Endometrium (tissue), 2 donors: ENCODE data around the gene MAP3K7.

Experiments used
- FAIRE-seq: peaks from 2 replicates; lab custom pipeline; 2012; peaks lifted over from hg19 to GRCh38; lab: Jason Lieb, UNC
- donor health status: control.
- donor health status: control.

The MAP3K7 gene

DNA sequence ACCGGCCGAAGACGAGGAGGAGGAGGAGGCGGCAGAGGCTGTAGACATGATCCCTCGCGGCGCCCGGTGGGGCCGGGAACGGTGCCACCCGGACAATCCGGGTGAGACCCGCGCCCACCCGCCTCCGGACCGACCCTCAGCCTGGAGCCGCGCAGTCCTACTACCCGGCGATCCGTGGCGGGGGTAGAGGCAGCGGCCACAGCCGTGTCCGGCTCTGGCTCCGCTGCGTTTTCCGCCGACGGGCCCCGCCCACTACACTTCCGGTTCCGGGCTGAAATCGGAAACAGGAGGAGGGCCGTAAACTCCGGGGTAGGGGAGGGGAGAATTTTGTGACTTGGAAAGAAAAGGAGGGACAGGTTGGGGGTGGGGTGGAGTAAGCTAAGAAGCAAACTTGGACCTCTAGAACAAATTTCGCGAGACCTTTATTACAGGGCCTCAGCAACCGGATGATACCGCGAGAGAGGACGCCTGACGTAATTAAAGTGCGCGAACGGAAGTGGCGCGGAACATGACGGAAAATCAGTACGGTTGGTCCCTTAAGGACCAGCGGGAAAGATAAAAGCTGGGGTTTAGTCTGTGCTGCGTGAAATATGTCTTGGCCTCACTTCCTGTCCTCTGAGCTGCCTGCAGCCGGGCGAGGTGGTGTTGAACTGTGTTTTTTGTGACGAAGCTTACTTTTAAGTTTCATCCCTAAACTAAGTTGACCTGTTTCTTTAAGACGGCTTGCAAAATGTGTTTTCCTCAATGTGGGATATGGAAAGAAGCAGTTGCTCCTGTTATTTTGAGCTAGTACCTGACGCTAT, at the start of gene MAP3K7:
Gene MAP3K7 (minus strand): TSS at position 237 of the 803 bp plus-strand sequence. CDS start 189 bp downstream, at position 48.
- FAIRE-seq: peak; percentile 96

GRCh38 chr6:90631046-90631445, 44.2 kb upstream of the MAP3K7 start:
- FAIRE-seq: peak; percentile 4

DNA sequence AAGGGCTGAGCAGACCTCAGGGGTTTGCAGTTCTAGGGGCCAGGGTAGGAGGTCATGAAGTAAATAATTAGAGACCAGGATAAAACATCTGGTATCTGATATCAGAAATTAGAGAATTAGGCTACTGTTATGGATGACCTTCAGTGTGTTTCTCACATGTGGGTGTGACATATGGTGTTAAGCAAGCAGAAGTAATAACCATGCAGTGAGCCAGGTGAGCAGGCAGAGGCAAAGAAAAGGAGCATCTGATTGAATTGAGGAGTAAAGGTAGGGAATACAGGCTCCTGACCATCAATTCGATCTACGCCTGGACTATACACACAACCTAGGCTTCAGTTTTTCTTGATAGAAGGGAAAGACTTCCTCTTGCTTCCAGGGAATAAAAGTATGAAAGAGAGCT, 34.7 kb upstream of the MAP3K7 start:
- no peak for FAIRE-seq

DNA sequence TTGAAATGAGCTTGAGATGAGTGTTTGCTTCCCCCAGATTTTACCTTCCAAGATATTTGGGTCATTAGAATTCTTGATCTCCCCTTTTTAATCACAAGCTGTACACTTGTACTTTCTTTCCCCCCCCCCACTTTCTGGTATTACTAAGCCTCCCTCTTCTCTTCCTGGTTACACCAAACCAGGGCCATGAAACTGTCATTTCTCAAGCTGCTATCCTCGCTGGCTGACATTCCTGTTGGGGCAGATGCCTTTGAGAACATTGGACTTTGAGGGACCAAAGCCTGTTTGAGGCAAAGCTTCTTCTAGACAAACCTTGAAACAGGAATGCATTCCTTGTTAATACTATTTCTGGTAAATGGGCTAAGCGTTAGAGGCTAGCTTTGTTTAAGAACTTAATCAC, 32.3 kb upstream of the MAP3K7 start:
- FAIRE-seq: no peak

DNA sequence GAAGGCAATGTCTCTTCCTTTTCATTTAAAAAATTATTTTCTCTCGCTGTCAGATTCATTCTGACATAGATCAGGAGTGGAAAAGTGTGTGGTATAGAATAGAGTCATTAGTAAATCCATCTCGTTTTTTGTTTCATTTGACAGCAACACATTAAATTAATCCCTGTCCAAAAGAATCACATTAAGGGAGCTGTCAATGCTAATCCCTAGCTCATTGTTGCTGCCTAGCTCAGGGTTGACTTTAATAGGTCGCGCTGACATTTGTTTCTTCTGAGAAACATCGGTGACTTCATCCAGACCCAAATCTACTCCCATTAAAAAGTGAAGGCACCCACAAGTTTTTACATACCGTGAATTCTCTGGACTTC, 25.4 kb upstream of the MAP3K7 start:
- no peak for FAIRE-seq

DNA sequence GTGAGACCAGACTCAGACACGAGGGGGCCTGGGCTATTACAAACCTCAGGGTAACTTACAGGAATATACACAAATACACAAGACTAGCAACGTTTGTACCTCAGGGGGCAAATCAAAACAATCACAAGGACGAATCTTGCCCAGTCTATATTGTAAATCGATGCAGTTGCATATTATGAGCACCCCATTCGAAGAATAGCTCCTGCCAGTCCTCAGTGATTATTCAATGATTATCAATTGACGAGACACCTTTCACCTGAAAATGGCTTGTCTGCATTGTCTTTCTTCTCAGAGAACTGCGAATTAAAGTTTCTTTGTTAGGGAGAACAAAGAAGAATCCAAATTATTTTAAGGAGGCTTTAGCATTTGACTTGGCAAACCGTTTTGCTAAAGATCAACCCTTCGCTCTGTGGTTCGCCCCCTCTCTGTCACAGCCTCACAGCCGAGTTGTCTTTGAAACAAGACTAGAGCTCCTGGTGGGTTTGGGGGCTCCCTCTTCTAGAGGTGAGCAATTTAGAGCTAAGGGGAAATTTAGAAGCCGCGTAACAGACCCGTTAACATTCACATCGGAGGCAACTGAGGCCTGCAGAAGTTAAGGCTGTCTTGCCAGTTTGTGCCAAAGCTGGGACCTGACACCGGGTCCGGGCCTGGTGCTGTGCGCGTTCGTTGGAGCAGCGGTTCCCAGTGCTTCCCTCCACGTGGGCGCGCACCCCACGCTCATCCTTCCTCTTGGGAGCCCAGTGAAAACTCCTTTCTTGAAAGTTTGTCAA, 24.9 kb upstream of the MAP3K7 start:
- no peak for FAIRE-seq

- FAIRE-seq: no peak
These were observed 24.1 kb upstream of the MAP3K7 start for GRCh38 chr6:90610751-90611542.

GRCh38 chr6:90610301-90610750, 23.5 kb upstream of the MAP3K7 start:
- FAIRE-seq: no peak

- no peak for FAIRE-seq
These were observed 19.0 kb upstream of the MAP3K7 start for GRCh38 chr6:90605749-90606340.

DNA sequence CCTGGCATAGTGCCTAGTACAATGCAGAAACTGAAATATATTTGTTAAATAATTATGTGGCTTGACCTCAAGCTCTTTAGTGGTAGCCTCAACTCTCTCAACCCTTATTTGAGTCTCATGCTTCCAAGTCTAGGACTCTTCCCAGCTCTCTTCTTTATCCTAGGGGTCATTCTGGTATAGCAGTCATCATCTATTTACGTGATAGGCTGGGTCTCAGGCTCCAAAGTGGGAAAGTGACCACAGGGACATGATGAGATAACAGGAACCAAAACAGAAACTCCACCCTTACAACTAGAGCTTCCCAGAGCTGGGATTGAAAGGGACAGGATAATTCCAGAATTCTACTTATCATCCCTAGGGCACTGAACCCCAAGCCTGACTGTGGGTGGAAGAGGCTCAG, 17.7 kb upstream of the MAP3K7 start:
- FAIRE-seq: no peak

GRCh38 chr6:90599151-90599550, 12.3 kb upstream of the MAP3K7 start:
- FAIRE-seq: no peak

DNA sequence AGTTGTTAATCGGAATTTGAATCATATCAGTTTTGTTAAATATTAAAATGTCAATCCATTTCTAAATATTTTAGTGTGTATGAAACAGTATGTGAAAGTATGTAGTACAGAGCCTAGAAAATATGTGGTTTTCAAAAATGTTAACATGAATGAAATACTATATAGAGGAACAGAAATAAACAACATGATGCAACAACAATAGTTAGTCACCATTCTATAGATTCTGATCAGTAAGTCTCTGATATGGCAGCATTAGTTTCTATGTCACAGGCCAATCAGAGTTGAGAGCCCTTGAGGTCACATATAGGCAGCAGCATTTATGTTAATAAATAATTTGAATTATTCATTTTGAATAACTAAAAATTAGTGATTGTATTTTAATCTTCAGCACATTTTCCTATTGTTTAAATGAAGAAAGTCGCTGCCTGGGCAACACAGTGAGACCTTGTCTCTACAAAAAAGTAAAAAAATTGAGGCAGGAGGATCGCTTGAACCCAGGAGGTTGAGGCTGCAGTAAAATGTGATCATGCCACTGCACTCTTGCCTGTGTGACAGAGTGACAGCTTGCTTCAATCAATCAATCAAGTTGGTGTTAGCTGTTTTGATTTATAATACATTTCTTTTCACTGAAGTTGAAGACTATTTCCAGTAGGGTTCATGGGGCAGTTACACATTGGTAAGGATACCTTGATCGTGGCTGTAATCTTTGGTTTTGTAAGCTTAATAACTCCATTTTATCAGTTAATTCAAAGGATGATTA, 11.5 kb upstream of the MAP3K7 start:
- no peak for FAIRE-seq

DNA sequence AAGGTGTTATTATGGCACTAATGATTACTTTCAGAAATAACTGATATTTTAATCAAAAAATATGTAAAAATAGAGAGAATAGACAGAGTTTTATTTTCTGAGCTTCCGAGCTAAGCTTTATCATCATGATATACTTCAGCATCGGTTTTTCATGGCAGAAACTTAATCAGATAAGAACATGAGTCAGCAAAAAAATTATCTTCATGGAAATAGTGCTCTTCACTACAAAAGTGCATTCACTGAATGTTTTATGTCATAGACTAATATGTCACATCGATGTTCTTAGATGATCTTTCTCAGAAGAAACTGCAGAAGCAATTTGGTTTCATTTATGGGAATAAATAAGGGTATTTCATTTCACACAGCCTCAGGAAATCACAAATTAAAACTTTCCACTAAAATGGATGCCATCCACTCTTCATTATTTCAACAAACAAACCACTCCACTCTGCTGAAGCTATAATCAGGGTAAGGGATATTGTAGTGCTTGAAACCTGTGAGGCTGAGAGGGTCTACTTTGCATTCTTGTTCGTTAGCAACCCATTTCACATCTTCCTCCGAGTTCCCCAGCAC, 10.2 kb upstream of the MAP3K7 start:
- no peak for FAIRE-seq

GRCh38 chr6:90595854-90596253, 9.0 kb upstream of the MAP3K7 start:
- FAIRE-seq: no peak

GRCh38 chr6:90586546-90586835, 381 bp downstream of the MAP3K7 start:
- FAIRE-seq: no peak

- FAIRE-seq: no peak
These were observed 2.1 kb downstream of the MAP3K7 start for GRCh38 chr6:90584636-90585255.

GRCh38 chr6:90583836-90584481, 2.9 kb downstream of the MAP3K7 start:
- no peak for FAIRE-seq

DNA sequence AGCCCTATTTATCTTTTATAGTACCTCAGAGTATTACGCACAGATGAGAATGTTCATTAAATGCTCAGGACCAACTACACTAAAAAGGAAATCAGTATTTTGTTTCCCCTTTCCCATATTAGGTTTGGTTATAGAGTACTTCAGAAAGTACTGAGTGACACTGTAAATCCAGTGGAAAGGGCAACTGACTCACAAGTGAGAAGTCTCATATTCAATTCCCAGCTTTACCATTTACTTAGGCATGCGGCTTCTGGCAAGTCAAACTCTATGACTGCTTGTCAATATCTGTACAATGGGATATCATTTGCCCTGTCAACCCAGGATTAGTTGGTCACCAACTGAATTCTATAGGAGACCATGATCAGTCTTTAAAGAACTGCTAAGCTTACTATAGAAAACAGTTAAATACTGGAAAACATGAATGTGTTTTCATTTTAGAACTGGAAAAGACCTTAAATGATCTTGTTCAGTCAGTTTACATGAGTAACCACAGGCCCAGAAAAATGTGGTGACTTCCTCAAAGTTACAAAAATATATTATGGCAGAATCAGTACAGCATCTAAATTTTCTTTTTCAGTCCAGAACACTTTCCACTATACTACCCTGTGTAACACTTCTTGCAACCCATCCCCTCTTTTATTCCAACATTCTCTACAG, 3.6 kb downstream of the MAP3K7 start:
- FAIRE-seq: no peak

GRCh38 chr6:90581146-90581545, 5.7 kb downstream of the MAP3K7 start:
- no peak for FAIRE-seq
